GM12891 (cell line): Measurements from ENCODE around the gene VIPR1.

Source experiments
- POLR2A ChIP-seq: IDR thresholded peaks from 2 replicates; pipeline ENCODE4 v1.6.1; 2011; ENCODE audit warnings: low read depth, low read length, control low read depth
- POLR2AphosphoS5 ChIP-seq: IDR thresholded peaks from 2 replicates; pipeline ENCODE4 v1.6.1; 2011; ENCODE audit warnings: low read depth, low read length, control low read depth
- POU2F2 ChIP-seq: IDR thresholded peaks from 2 replicates; pipeline ENCODE4 v1.6.1; 2011; ENCODE audit warnings: low read depth, mild to moderate bottlenecking, control low read depth, low read length, moderate library complexity
- TAF1 ChIP-seq: IDR thresholded peaks from 2 replicates; pipeline ENCODE4 v1.6.1; 2011; ENCODE audit warnings: low read depth, low read length, control low read depth

DNA sequence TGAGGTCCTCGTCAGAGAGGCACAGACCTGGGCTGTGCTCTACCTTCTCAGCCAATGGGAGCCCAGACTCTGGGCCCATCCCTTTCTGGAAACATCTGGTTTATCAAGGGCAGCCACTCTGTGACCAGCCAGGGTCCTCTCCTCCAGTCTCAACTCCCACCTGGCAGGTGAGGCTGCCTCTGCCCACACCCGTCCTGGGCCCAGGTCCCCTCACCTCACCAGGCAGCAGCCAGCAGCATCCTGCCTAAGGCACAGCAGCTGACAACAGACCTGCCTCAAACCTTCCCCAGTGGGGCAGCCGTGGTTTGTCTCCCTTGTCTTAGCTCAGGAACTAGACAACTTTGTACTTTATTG is 8.7 kb upstream of the VIPR1 start:
- no peak for TF ChIP-seq POLR2A
- TF ChIP-seq POLR2AphosphoS5: no peak
- TF ChIP-seq TAF1: no peak
- TF ChIP-seq POU2F2: no peak
